Activated CD8-positive, alpha-beta T cell treated with anti-CD3 and anti-CD28 coated beads, Interleukin-2, amount 10 ng/mL, durations not matched to agents 7 days and 5 days (primary cell): ENCODE measurements around the gene NHERF2. TPM values are rescaled to one million over a fixed set of nuclear protein-coding genes. Genes with fewer than 3 reads are reported as not detected.
"Not testable (repeated sequence)": the region's sequence is repeated elsewhere in the genome, so short reads cannot be mapped to it uniquely, and the experiment has no call there.

Experiments used
- ATAC-seq: fragments of 150-1000 bp; cut with Tn5 transposase; one replicate; pipeline ENCODE4 v1.10.0; 2021; ENCODE audit warnings: moderate library complexity
- CTCF ChIA-PET: fragments of 350-600 bp; sonication (Branson Sonifier 250); formaldehyde crosslinking; loops from one replicate; lab custom pipeline; 2021; ENCODE audit warnings: antibody characterized with exemption; lab: Charles Lee
- POLR2A ChIA-PET: fragments of 350-600 bp; sonication (Branson Sonifier 250); formaldehyde crosslinking; loops from one replicate; lab custom pipeline; 2021; ENCODE audit warnings: antibody characterized with exemption; lab: Charles Lee
- DNase-seq: peaks from one replicate; pipeline ENCODE4 v3.0.0-alpha.2; 2020
- H3K27ac Mint-ChIP-seq: one replicate; pipeline ENCODE4 v1.8.0; 2021; ENCODE audit warnings: mild to moderate bottlenecking, mixed read lengths
- H3K27me3 Mint-ChIP-seq: one replicate; pipeline ENCODE4 v1.8.0; 2021; ENCODE audit warnings: low read depth, mixed read lengths
- H3K36me3 Mint-ChIP-seq: one replicate; pipeline ENCODE4 v1.8.0; 2021; ENCODE audit warnings: low read depth, mixed read lengths
- H3K4me1 Mint-ChIP-seq: one replicate; pipeline ENCODE4 v1.8.0; 2021; ENCODE audit warnings: low read depth, mixed read lengths
- H3K4me3 Mint-ChIP-seq: one replicate; pipeline ENCODE4 v1.8.0; 2021; ENCODE audit warnings: mild to moderate bottlenecking, mixed read lengths
- H3K9me3 Mint-ChIP-seq: one replicate; pipeline ENCODE4 v1.8.0; 2022; ENCODE audit warnings: mixed read lengths; ENCODE audit not compliant: insufficient read depth
- total RNA-seq, 2 experiments: library from RNA; stranded (reverse); gene quantifications; one replicate each; pipeline ENCODE4 v1.2.3, GENCODE V29; 2021

The NHERF2 gene
- total RNA-seq, 2 experiments from 2014 or later, result 1.4 to 2.8 TPM

GRCh38 chr16:2008631-2009163 is 18.0 kb upstream of the NHERF2 start:
- ATAC-seq (peak; percentile 7), DNase-seq (peak; percentile 59)
- no peaks in the 10 kb centered on the region for H3K9me3 Mint-ChIP-seq
- peak overlapping the region; percentile 84 for H3K4me3 Mint-ChIP-seq
- peaks cover 41% of the 10 kb centered on the region for H3K4me1 Mint-ChIP-seq
- ChIA-PET CTCF (interaction anchor here (0.7 to 2.5 kb wide), 6 partner anchors 8 to 143 kb away, joined by 3 to 12 read pairs (median 4); no protein-coding TSS in a partner anchor), POLR2A (interaction anchor here (0.6 to 2.2 kb wide), 7 partner anchors 16 to 198 kb away, joined by 3 to 16 read pairs (median 4); partner anchors contain the start of genes NTHL1, TRAF7 and TSC2)
- H3K27me3 Mint-ChIP-seq, result no peaks in the 10 kb centered on the region
- peaks cover 26% of the 10 kb centered on the region for H3K36me3 Mint-ChIP-seq
- H3K27ac Mint-ChIP-seq, result peak overlapping the region; percentile 88

- CTCF ChIA-PET, result interaction anchor here (0.7 to 2.5 kb wide), 3 partner anchors 13 to 142 kb away, joined by 3 to 12 read pairs (median 3); no protein-coding TSS in a partner anchor
- Mint-ChIP-seq H3K27ac (peak overlapping the region; percentile 88), H3K4me1 (peaks cover 37% of the 10 kb centered on the region), H3K9me3 (no peaks in the 10 kb centered on the region), H3K4me3 (peak overlapping the region; percentile 84), H3K27me3 (no peaks in the 10 kb centered on the region), H3K36me3 (peaks cover 26% of the 10 kb centered on the region)
- peak; percentile 59 for ATAC-seq
- DNase-seq, result peak; percentile 33
- POLR2A ChIA-PET, result interaction anchor here (0.6 to 2.2 kb wide), 7 partner anchors 16 to 197 kb away, joined by 3 to 16 read pairs (median 4); partner anchors contain the start of genes NTHL1, TRAF7 and TSC2
Observed at GRCh38 chr16:2009164-2009711, 17.5 kb upstream of the NHERF2 start.

DNA sequence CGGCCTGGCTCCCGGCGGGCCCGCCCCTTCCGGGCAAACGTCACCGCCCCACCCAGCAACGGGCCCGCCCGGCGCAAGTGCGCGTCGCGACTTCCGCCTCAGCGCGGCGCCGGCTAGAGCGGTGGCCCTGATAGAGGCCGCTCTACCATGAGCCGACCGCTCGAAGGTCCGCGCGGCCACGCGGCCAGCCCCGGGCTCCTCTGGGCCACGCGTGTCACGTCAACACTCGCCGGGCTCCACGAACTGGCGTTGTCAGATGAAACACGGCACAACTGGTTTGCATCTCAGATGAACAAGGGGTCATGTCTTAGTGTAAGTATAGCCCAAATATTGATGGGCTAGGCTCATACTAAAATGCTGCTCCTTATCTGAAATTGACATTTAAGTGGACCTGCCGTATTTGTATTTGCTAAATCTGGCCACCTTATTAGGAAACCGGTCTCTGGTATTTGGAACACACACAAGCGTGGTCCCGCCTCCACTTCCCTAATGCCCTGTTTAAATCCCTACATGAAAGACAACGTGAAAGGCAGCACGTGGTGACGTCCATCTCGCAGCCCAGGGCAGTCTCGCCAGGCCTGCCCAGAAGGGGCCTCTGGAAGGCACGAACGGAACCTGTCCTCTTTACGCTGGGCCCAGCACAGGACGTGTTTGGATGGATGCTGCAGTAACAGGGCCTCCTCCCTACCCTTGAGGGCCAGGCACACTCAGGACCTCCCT is 16.8 kb upstream of the NHERF2 start, which contains the start of gene ZNF598:
TSS of gene ZNF598 (minus strand) at position 31 of the 720 bp plus-strand sequence.
- ChIA-PET CTCF (no interaction called here), POLR2A (interaction anchor here (1.2 kb wide), 1 partner anchor 17 kb away, joined by 4 read pairs; no protein-coding TSS in a partner anchor)
- ATAC-seq, result peak; percentile 92
- peak; percentile 83 for DNase-seq
- H3K27me3 Mint-ChIP-seq, result no peaks in the 10 kb centered on the region
- H3K4me3 Mint-ChIP-seq, result peak within 1 kb of the TSS; percentile 84
- H3K36me3 Mint-ChIP-seq, result peaks cover 24% of the 10 kb centered on the region
- H3K4me1 Mint-ChIP-seq, result peaks cover 35% of the 10 kb centered on the region
- peak within 1 kb of the TSS; percentile 90 for H3K27ac Mint-ChIP-seq
- H3K9me3 Mint-ChIP-seq, result no peaks in the 10 kb centered on the region

DNA sequence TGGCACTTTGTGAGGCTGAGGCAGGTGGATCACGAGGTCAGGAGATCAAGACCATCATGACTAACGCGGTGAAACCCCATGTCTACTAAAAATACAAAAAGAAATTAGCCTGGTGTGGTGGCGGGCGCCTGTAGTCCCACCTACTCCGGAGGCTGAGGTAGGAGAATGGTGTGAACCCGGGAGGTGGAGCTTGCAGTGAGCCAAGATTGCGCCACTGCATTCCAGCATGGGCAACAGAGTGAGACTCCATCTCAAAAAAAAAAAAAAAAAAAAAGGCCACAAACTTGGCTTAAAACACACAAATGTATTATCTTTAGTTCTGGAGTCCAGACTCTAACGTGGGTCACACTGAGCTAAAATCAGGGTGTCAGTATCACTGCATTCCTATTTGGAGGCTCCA is 15.0 kb upstream of the NHERF2 start:
- CTCF ChIA-PET, result interaction anchor here (1.4 kb wide), 1 partner anchor 8 kb away, joined by 5 read pairs; no protein-coding TSS in a partner anchor
- H3K27ac Mint-ChIP-seq, H3K27me3 Mint-ChIP-seq, DNase-seq, ATAC-seq, H3K9me3 Mint-ChIP-seq, H3K4me3 Mint-ChIP-seq: not testable (repeated sequence)
- POLR2A ChIA-PET, result interaction anchor here (1.2 to 1.5 kb wide), 2 partner anchors 40 to 51 kb away, joined by 3 read pairs; partner anchors contain the start of gene TBL3
- H3K4me1 Mint-ChIP-seq, result peaks cover 26% of the 10 kb centered on the region
- H3K36me3 Mint-ChIP-seq, result peaks cover 19% of the 10 kb centered on the region

DNA sequence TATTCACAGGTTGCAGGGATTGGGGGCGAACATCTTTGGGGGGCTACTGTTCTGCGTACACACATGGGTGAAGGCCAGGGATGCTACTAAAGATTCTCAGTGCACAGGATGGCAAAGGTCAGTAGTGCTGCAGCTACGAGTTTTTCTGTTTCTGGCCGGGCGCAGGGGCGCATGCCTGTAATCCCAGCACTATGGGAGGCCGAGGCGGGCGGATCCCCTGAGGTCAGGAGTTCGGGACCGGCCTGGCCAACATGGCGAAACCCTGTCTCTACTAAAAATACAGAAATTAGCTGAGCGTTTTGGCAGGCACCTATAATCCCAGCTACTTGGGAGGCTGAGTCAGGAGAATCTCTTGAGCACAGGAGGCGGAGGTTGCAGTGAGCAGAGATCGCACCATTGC is 13.2 kb upstream of the NHERF2 start:
- peaks cover 9% of the 10 kb centered on the region for H3K4me1 Mint-ChIP-seq
- no peaks in the 10 kb centered on the region for H3K27me3 Mint-ChIP-seq
- CTCF ChIA-PET, result interaction anchor here (1.0 to 2.2 kb wide), 6 partner anchors 9 to 182 kb away, joined by 3 to 9 read pairs (median 4); partner anchors contain the start of gene GFER
- POLR2A ChIA-PET, result interaction anchor here (1.4 kb wide), 1 partner anchor 71 kb away, joined by 4 read pairs; the partner anchor contains the start of gene MSRB1
- H3K9me3 Mint-ChIP-seq, result no peaks in the 10 kb centered on the region
- no peak overlapping the region for H3K27ac Mint-ChIP-seq
- H3K4me3 Mint-ChIP-seq, result no peak overlapping the region
- H3K36me3 Mint-ChIP-seq, result peaks cover 9% of the 10 kb centered on the region
- no peak for DNase-seq
- no peak for ATAC-seq

DNA sequence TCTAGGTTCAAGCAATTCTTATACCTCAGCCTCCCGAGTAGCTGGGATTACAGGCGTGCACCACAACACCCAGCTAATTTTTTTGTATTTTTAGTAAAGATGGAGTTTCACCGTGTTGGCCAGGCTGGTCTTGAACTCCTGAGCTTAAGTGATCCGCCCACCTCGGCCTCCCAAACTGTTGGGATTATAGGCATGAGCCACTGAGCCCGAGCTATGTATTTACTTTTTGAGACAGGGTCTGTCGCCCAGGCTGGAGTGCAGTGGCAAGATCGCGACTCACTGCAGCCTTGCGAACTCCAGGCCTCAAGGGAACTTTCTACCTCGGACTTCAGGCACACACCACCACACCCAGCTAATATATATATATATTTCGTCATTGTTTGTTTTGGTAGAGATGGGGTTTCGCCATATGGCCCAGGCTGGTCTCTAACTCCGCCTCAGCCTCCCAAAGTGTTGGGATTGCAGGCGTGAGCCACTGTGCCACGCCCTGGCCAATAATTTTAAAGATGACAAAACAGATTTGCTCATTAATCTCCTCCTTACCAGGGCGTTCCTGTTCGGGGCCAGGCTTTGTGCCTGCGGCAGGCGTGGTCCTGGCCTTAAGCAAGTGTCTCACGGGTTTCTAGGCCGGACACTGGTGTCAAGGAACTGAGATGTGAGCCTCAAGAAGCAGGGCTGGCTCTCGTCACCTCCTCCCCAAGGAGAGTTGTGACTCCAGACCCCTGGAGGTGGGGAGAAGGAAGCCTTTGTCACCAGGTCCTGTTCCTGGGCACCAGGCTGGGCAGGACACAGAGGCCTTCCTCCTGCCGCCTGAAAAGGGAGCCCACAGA is 11.4 kb upstream of the NHERF2 start:
- DNase-seq, result no peak
- CTCF ChIA-PET, result interaction anchor here (1.6 to 2.0 kb wide), 3 partner anchors 11 to 140 kb away, joined by 4 to 10 read pairs (median 6); partner anchors contain the start of gene TRAF7
- H3K9me3 Mint-ChIP-seq, result no peaks in the 10 kb centered on the region
- H3K4me1 Mint-ChIP-seq, result peaks cover 2% of the 10 kb centered on the region
- no peak for ATAC-seq
- H3K27ac Mint-ChIP-seq, result no peak overlapping the region
- peaks cover under 1% of the 10 kb centered on the region for H3K36me3 Mint-ChIP-seq
- peaks cover 10% of the 10 kb centered on the region for H3K27me3 Mint-ChIP-seq
- no peak overlapping the region for H3K4me3 Mint-ChIP-seq
- POLR2A ChIA-PET, result no interaction called here

DNA sequence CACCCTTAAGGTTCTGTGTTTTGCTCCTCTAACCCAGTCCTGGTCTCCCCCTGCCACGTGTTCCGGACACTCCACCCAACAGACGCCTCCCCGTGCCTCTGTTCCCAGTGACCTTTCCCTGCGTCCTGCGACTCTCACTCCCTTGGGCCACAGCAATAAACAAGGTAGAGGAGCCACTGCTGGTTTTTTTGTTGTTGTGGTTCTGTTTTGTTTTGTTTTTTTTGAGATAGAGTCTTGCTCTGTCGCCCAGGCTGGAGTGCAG is 10.8 kb upstream of the NHERF2 start:
- Mint-ChIP-seq H3K27me3 (peaks cover 14% of the 10 kb centered on the region), H3K36me3 (no peaks in the 10 kb centered on the region), H3K27ac (no peak overlapping the region), H3K4me1 (no peaks in the 10 kb centered on the region), H3K4me3 (no peak overlapping the region), H3K9me3 (no peaks in the 10 kb centered on the region)
- POLR2A ChIA-PET, result no interaction called here
- CTCF ChIA-PET, result interaction anchor here (1.0 to 2.0 kb wide), 7 partner anchors 8 to 139 kb away, joined by 3 to 10 read pairs (median 6); partner anchors contain the start of gene TRAF7
- ATAC-seq, result no peak
- no peak for DNase-seq

DNA sequence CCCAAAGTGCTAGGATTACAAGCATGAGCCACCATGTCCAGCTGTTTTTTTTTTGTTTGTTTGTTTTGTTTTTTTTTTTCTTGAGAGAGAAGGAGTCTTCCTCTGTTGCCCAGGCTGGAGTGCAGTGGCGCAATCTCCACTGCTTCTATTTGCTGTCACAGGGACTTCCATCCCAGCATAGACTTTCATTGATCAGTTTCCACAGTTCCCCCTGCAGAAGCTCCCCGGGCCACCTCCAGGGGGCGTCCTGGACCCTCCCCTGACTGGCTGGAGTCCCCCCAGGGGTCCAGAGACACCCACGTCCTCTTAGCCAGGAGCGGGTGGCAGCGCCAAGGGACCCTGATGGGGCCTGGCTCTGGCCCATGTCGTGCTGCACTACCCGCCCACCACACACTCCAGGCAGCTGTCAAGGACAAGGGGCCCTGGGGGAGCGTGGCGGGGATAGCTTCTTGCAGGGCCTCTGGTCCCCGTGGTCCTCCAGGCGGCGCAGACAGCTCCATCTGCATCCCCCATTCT is 10.2 kb upstream of the NHERF2 start:
- CTCF ChIA-PET, result interaction anchor here (1.0 to 2.0 kb wide), 7 partner anchors 8 to 139 kb away, joined by 3 to 10 read pairs (median 6); partner anchors contain the start of gene TRAF7
- Mint-ChIP-seq H3K36me3 (no peaks in the 10 kb centered on the region), H3K4me3 (no peak overlapping the region), H3K27me3 (peaks cover 14% of the 10 kb centered on the region), H3K9me3 (no peaks in the 10 kb centered on the region), H3K27ac (no peak overlapping the region), H3K4me1 (no peaks in the 10 kb centered on the region)
- DNase-seq, result no peak
- ATAC-seq, result peak; percentile 35
- POLR2A ChIA-PET, result interaction anchor here (1.5 kb wide), 1 partner anchor 138 kb away, joined by 7 read pairs; the partner anchor contains the start of gene TRAF7

DNA sequence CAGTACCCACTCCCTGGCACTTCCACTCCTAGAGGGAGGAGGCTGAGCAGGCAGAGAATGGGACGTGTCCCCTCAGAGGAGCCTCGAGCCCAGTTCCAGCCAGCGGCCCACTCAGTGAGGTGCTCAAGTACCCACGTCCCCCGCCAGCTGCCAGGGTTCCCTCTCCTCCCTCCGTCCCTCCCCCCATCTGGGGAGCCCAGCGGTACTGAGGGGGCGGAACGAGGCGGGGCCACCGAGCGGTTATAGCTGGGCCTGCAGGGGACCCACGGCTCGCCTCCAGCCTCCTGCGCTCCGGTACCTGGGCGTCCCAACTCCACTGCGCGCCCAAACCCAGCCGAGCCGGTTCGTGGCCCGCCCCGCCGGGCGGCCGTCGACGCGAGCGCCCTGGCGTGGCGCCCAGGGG is 7.2 kb upstream of the NHERF2 start, which contains the start of gene NPW:
TSS of gene NPW (plus strand) at position 268 of the 403 bp plus-strand sequence.
- peaks cover 17% of the 10 kb centered on the region for H3K4me1 Mint-ChIP-seq
- H3K36me3 Mint-ChIP-seq, result no peaks in the 10 kb centered on the region
- no peak within 1 kb of the TSS for H3K27ac Mint-ChIP-seq
- H3K4me3 Mint-ChIP-seq, result no peak within 1 kb of the TSS
- peak; percentile 38 for DNase-seq
- no peak for ATAC-seq
- peaks cover 20% of the 10 kb centered on the region for H3K27me3 Mint-ChIP-seq
- H3K9me3 Mint-ChIP-seq, result no peaks in the 10 kb centered on the region
- ChIA-PET CTCF (interaction anchor here (1.2 to 1.6 kb wide), 2 partner anchors 16 to 136 kb away, joined by 3 to 9 read pairs; partner anchors contain the start of gene TRAF7), POLR2A (interaction anchor here (2.0 kb wide), 1 partner anchor 136 kb away, joined by 7 read pairs; the partner anchor contains the start of gene TRAF7)
